GM12891 (cell line): ENCODE results near the gene CHCHD4.

Source experiments
- DNase-seq: peaks from one replicate; pipeline ENCODE4 v3.0.0; 2011; ENCODE audit warnings: low spot score; ENCODE audit not compliant: insufficient read length
- FAIRE-seq: peaks from 2 replicates; lab custom pipeline; 2011; peaks lifted over from hg19 to GRCh38; lab: Jason Lieb, UNC
- PAX5 ChIP-seq: IDR thresholded peaks from 2 replicates; pipeline ENCODE4 v1.6.1; 2011; ENCODE audit warnings: low read length, moderate library complexity, mild to moderate bottlenecking; ENCODE audit not compliant: insufficient read depth, severe bottlenecking
- POLR2A ChIP-seq: IDR thresholded peaks from 2 replicates; pipeline ENCODE4 v1.6.1; 2011; ENCODE audit warnings: low read depth, low read length, control low read depth
- POLR2AphosphoS5 ChIP-seq: IDR thresholded peaks from 2 replicates; pipeline ENCODE4 v1.6.1; 2011; ENCODE audit warnings: low read depth, low read length, control low read depth
- POU2F2 ChIP-seq: IDR thresholded peaks from 2 replicates; pipeline ENCODE4 v1.6.1; 2011; ENCODE audit warnings: low read depth, mild to moderate bottlenecking, control low read depth, low read length, moderate library complexity
- SPI1 ChIP-seq: IDR thresholded peaks from 2 replicates; pipeline ENCODE4 v1.6.1; 2011; ENCODE audit warnings: low read depth, low read length, control low read depth
- TAF1 ChIP-seq: IDR thresholded peaks from 2 replicates; pipeline ENCODE4 v1.6.1; 2011; ENCODE audit warnings: low read depth, low read length, control low read depth

The CHCHD4 gene

DNA sequence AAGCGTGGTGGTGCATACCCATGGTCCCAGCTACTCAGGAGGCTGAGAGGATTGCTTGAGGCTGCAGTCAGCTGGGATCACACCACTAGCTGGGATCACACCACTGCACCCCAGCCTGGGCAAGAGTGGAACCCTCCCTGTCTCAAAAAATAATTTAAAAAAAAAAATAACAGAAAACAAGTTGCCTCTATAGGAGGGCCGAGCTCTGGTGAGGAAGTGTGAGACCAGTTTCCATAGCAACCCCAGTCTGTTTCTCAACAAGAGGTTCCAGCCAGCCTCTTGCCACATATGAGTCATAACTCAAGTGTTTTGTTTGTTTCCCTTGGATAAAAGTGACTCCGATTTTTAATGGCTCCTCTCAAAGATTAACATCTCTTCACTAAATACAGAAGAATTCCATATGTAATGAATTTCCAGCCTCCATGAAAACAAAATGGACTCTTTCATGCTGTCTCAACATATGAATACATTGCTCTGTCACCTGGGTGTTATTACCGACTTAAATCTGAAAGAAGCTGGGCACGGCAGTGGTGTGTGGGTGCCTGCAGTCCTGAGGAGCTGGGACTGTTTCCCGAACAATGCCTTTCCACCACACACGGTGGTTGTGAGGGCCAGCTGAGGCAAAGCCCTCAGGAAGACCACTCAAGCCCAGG, 19.9 kb upstream of the CHCHD4 start:
- peak; percentile 85 for DNase-seq
- FAIRE-seq = peak; percentile 71
- TF ChIP-seq POU2F2 (0 out of 2 replicates have a peak, but pooled peaks have one; percentile 42), POLR2AphosphoS5 (no peak), SPI1 (peak; percentile 89)

DNA sequence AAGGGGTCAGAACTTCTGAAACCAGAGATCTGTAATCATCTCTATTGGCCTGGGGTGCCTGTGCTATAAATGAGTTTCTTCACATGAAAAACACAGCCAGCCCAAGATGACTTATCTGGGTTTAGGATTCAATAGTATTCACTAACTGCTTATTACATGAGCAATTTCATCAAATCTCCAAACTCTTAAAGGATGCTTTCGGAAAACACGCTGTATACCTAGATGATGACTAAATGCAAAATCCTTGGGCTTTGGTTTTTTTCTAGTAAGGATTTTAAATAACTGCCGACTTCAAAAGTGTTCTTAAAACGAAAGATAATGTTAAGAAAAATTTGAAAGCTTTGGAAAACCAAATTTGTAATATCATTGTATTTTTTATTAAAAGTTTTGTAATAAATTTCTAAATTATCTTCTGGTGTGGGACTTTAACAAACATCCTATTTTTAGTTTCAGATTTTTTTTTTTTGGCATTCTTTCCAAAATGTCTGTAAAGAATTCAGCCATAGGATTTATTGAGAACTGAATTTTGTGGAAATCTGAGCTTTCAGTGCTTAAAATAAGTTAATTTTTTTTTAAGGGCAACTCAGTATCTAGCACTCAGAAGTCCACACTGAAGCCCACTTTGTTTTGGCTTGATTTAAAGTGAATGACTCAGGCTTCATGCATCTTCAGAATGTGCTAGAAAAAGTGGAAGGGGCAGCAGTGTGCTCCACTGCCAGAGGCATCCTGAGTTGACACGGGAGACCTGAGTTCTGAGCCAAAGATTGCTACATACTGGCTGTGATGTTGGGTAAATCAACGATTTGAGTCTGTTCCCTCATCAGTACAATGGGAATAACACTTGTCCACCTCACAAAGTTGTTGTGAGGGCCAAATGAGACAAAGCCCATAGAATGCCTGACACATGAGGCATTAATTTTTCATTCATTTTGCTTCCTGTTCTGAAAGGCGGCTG, 18.9 kb upstream of the CHCHD4 start:
- DNase-seq (no peak), FAIRE-seq (peak; percentile 63)
- no peak for TF ChIP-seq POU2F2
- TF ChIP-seq PAX5 = no peak
- no peak; the same call in 1 of the 2 replicates for TF ChIP-seq POLR2A
- no peak for TF ChIP-seq TAF1
- TF ChIP-seq POLR2AphosphoS5 = no peak
- TF ChIP-seq SPI1 = no peak

DNA sequence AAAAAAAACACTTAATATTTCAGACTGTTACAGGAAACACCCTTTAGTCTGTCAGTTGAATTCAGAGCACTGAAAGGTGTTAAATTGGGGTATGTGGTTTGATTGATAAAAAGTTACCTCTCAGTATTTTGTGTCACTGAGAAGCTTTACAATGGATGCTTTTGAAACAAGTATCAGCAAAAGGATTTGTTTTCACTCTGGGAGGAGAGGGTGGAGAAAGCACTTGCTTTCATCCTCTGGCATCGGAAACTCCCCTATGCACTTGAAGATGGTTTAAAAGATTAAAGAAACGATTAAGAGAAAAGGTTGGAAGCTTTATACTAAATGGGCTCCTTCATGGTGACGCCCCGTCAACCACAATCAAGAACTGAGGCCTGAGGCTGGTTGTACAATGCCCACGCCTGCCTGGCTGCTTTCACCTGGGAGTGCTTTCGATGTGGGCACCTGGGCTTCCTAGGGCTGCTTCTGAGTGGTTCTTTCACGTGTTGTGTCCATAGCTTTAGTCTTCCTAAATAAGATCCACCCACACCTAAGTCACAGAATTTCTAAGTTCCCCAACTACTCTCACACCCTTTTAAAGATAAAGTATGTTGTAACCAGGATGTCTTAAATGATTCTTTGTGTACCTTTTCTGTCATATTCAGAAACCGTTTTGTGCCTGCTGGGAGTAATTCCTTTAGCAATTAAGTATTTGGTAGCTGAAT, 18.0 kb upstream of the CHCHD4 start:
- no peak for FAIRE-seq
- TF ChIP-seq POLR2AphosphoS5 (no peak), POU2F2 (no peak), POLR2A (no peak), TAF1 (no peak)
- DNase-seq = no peak

DNA sequence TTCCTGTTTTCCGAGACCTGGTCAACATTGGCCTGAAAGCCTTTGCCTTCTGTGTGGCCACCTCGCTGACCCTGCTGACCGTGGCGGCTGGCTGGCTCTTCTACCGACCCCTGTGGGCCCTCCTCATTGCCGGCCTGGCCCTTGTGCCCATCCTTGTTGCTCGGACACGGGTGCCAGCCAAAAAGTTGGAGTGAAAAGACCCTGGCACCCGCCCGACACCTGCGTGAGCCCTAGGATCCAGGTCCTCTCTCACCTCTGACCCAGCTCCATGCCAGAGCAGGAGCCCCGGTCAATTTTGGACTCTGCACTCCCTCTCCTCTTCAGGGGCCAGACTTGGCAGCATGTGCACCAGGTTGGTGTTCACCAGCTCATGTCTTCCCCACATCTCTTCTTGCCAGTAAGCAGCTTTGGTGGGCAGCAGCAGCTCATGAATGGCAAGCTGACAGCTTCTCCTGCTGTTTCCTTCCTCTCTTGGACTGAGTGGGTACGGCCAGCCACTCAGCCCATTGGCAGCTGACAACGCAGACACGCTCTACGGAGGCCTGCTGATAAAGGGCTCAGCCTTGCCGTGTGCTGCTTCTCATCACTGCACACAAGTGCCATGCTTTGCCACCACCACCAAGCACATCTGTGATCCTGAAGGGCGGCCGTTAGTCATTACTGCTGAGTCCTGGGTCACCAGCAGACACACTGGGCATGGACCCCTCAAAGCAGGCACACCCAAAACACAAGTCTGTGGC, 17.1 kb upstream of the CHCHD4 start:
- TF ChIP-seq SPI1 = no peak
- DNase-seq (no peak), FAIRE-seq (no peak)

DNA sequence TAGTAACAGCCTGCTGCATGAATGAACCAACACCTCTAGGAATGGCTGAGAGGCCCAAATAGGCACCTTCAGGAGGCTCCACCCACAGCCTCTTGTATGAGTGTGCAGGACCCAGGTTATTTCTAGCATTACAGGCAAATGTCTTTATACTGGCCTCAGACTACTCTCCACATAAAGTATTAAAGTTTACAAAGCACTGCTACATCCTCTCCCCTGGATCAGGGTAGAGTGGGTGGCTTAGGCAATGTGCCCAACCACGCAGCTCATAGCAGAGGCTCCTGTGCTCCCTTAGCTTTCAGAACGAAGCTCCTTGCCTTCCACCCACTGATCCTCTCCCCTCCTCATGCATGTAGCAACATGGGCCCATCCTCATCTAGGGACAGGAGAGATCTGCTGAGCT, 16.5 kb upstream of the CHCHD4 start:
- TF ChIP-seq SPI1 (no peak), POLR2AphosphoS5 (no peak), PAX5 (no peak), TAF1 (no peak), POLR2A (no peak), POU2F2 (no peak)
- no peak for DNase-seq
- no peak for FAIRE-seq

DNA sequence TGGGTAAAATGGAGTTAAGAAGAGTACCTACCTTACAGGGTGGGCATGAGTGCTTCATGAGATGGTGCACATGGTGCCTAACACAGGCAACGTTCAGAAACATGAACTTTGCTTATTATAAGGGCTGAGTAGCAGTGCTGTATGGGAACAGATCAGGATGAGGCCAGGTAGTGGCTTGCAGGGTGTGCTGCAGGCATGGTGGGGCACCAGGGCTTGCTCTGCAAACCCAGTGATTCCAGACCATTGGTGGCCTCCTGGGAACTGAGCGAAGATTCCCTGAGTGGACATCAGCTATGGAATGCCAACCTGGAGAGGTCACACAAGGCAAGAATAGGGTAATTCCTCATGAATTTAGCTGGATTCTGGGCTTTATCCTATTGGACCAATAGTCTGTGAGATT, 16.0 kb upstream of the CHCHD4 start:
- TF ChIP-seq POLR2AphosphoS5 = no peak
- TF ChIP-seq POU2F2 = no peak
- TF ChIP-seq TAF1 = no peak
- no peak for TF ChIP-seq POLR2A
- TF ChIP-seq PAX5 = no peak
- no peak for TF ChIP-seq SPI1
- DNase-seq (no peak), FAIRE-seq (no peak)

DNA sequence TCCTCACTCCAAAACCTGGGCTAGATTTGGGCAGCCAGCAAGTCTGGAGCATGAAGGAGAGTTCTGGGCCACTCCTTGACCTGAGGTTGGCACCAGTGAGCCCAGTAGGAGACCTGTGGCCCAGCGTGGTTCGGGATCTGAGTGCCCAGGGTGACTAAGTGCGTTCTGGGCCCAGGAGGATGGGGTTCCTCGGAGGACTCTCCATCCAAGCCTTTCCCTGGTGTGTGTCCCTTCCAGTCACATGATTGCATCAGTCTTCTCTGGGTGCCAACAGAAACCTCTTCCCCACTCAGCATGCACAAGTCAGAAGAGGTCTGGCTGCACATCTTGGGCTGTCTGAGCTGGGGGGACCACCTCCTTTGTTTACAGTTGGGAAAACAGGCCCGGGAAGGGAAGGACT, 15.1 kb upstream of the CHCHD4 start:
- FAIRE-seq (no peak), DNase-seq (no peak)
- no peak for TF ChIP-seq POU2F2
- no peak for TF ChIP-seq TAF1
- no peak for TF ChIP-seq PAX5
- no peak for TF ChIP-seq SPI1
- TF ChIP-seq POLR2A = no peak
- TF ChIP-seq POLR2AphosphoS5 = no peak

DNA sequence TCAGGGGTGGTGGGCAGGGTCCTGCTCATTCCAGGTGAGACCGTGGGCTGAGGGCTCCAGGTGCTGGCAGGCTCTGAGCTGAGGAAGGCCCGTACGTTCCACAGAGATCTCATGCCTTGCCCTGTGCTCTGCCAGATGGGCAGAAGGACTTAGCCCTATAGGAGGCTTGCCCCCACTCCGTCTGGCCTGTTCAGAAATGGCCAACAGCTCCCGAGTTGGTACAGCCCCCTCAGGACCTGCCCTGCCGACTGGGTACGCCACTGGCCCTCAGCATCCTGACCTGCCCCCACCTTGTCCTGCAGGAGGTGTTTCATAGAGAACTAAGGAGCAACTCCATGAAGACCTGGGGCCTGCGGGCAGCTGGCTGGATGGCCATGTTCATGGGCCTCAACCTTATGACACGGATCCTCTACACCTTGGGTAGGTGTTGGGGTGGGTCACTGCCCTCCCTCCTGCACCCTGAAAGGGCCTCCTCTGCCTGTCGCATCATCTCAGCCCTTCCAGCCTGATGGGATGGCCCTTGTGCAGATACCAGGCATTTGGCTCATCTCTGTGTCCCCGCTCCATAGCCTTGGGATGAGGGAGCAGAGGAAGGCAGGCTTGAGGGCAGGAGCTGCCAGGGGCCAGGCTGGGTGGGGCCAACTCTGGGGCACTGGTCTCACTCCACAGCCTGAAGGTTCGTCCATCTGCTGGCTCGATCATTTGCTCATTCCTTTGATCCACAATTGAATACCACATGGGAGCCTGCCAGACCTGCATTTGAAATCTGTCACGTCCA, 14.4 kb upstream of the CHCHD4 start:
- DNase-seq (no peak), FAIRE-seq (no peak)
- TF ChIP-seq PAX5 (no peak), POU2F2 (no peak), TAF1 (no peak), POLR2AphosphoS5 (no peak), SPI1 (no peak), POLR2A (no peak)
